OCI-LY7 (cell line): ENCODE data around the gene MPC1L. TPM values are rescaled to one million over a fixed set of nuclear protein-coding genes. Genes with fewer than 3 reads are reported as not detected.

Source experiments
- BruUV-seq: library from RNA; stranded (reverse); fragments of 400-500 nt; replicated peaks from 2 replicates; lab custom pipeline; 2021; lab: Mats Ljungman, UMichigan
- CTCF ChIA-PET: fragments of 300-600 bp; sonication (Branson Sonifier 250); formaldehyde crosslinking; loops from one replicate; lab custom pipeline; 2022; ENCODE audit warnings: antibody characterized with exemption; ENCODE audit not compliant: unreplicated experiment; lab: Charles Lee
- POLR2A ChIA-PET: fragments of 300-600 bp; sonication (Branson Sonifier 250); formaldehyde crosslinking; loops from one replicate; lab custom pipeline; 2022; ENCODE audit warnings: antibody characterized with exemption; lab: Charles Lee
- DNase-seq: peaks from one replicate; pipeline ENCODE4 v3.0.0-alpha.2; 2015; ENCODE audit warnings: low spot score
- H2AFZ ChIP-seq: fragments of 200-600 bp; sonication (generic), shearing (Covaris generic); 2 replicates; pipeline ENCODE4 v1.6.1; 2014; ENCODE audit warnings: mild to moderate bottlenecking, antibody characterized with exemption, low read length, moderate library complexity
- H3K27ac ChIP-seq: fragments of 200-600 bp; sonication (generic); 2 replicates; pipeline ENCODE4 v1.5.1; 2014; ENCODE audit warnings: mixed run types, low read depth, mild to moderate bottlenecking, moderate library complexity, low read length, inconsistent platforms; ENCODE audit not compliant: poor library complexity, severe bottlenecking
- H3K36me3 ChIP-seq: fragments of 200-600 bp; sonication (generic); 2 replicates; pipeline ENCODE4 v1.6.1; 2014; ENCODE audit warnings: mild to moderate bottlenecking, antibody characterized with exemption, low read length, moderate library complexity, mixed read lengths; ENCODE audit not compliant: insufficient read depth
- H3K4me1 ChIP-seq: fragments of 200-600 bp; sonication (generic); 2 replicates; pipeline ENCODE4 v1.5.1; 2014; ENCODE audit warnings: mild to moderate bottlenecking, low read length; ENCODE audit not compliant: insufficient read depth, poor library complexity, severe bottlenecking
- H3K4me2 ChIP-seq: fragments of 200-600 bp; sonication (generic); 2 replicates; pipeline ENCODE4 v1.6.1; 2014; ENCODE audit warnings: mild to moderate bottlenecking, low read length
- H3K4me3 ChIP-seq: fragments of 200-600 bp; sonication (generic); 2 replicates; pipeline ENCODE4 v1.5.1; 2014; ENCODE audit warnings: mild to moderate bottlenecking, low read depth, low read length; ENCODE audit not compliant: poor library complexity, severe bottlenecking
- H3K79me2 ChIP-seq: fragments of 200-600 bp; sonication (generic); 2 replicates; pipeline ENCODE4 v1.6.1; 2016; ENCODE audit warnings: low read depth, mild to moderate bottlenecking, low read length, moderate library complexity, mixed read lengths; ENCODE audit not compliant: insufficient read depth
- H3K9me2 ChIP-seq: fragments of 200-600 bp; sonication (generic); 2 replicates; pipeline ENCODE4 v1.6.1; 2016; ENCODE audit warnings: mild to moderate bottlenecking, low read length, mixed read lengths; ENCODE audit not compliant: insufficient read depth
- H3K9me3 ChIP-seq: fragments of 200-600 bp; sonication (generic); 2 replicates; pipeline ENCODE4 v1.6.1; 2014; ENCODE audit warnings: mild to moderate bottlenecking, mixed run types, low read length, mixed read lengths
- H4K20me1 ChIP-seq: fragments of 200-600 bp; sonication (generic); 2 replicates; pipeline ENCODE4 v1.6.1; 2014; ENCODE audit warnings: mild to moderate bottlenecking, antibody characterized with exemption, low read length, moderate library complexity, mixed read lengths; ENCODE audit not compliant: insufficient read depth
- CTCF ChIP-seq: fragments of 200-600 bp; sonication (generic); conservative IDR thresholded peaks from 2 replicates; pipeline ENCODE4 v1.5.1; 2014; ENCODE audit warnings: mild to moderate bottlenecking, antibody characterized with exemption, low read length, moderate library complexity, mixed read lengths
- EZH2phosphoT487 ChIP-seq: fragments of 200-600 bp; sonication (generic); IDR thresholded peaks from 2 replicates; pipeline ENCODE4 v1.6.1; 2018; ENCODE audit warnings: low read depth, borderline replicate concordance, mild to moderate bottlenecking, mixed run types, antibody characterized with exemption, low read length, moderate library complexity, mixed read lengths
- intact Hi-C: fragments of 100-400 bp; cut with micrococcal nuclease; formaldehyde crosslinking; loops from one replicate; pipeline ENCODE4 v1.10.0; 2022; ENCODE audit not compliant: unreplicated experiment
- total RNA-seq, 2 experiments: library from RNA; depleted of rRNA in 1 of 2; stranded (reverse); fragments of >200 nt in 1 of 2; shearing (Covaris generic) in 1 of 2; gene quantifications; 2 replicates each; pipeline ENCODE4 v1.2.3, GENCODE V29; 2014 to 2022

MPC1L gene
- total RNA-seq, 2 experiments from 2014 or later = not detected

- no peak overlapping the region for H2AFZ ChIP-seq
- H3K4me3 ChIP-seq = no peak overlapping the region
- H4K20me1 ChIP-seq = peaks cover 1% of the 10 kb centered on the region; the same call in 1 of the 2 replicates
- TF ChIP-seq CTCF (no peak), EZH2phosphoT487 (no peak)
- peaks cover 3% of the 10 kb centered on the region for H3K4me1 ChIP-seq
- BruUV-seq = no TSS peak
- intact Hi-C loops = no loop called here
- no peaks in the 10 kb centered on the region for H3K36me3 ChIP-seq
- no peaks in the 10 kb centered on the region for H3K9me3 ChIP-seq
- DNase-seq = no peak
- H3K4me2 ChIP-seq = no peak overlapping the region
- ChIA-PET CTCF (no interaction called here), POLR2A (interaction anchor here (0.6 kb wide), 2 partner anchors 862 to 1680 kb away, joined by 3 to 4 read pairs; no protein-coding TSS in a partner anchor)
- H3K9me2 ChIP-seq = no peaks in the 10 kb centered on the region
- peaks cover 1% of the 10 kb centered on the region; the same call in 1 of the 2 replicates for H3K79me2 ChIP-seq
- H3K27ac ChIP-seq = no peak overlapping the region
Observed at GRCh38 chrX:40576291-40576690, 46.9 kb upstream of the MPC1L start.

GRCh38 chrX:40578039-40578695 is 45.1 kb upstream of the MPC1L start:
- H3K36me3 ChIP-seq = no peaks in the 10 kb centered on the region
- peaks cover 20% of the 10 kb centered on the region; the same call in 1 of the 2 replicates for H3K79me2 ChIP-seq
- DNase-seq = no peak
- intact Hi-C loops = no loop called here
- peaks cover 11% of the 10 kb centered on the region for H3K4me1 ChIP-seq
- no peak overlapping the region for H3K4me3 ChIP-seq
- H4K20me1 ChIP-seq = peaks cover 8% of the 10 kb centered on the region
- ChIA-PET POLR2A (interaction anchor here (0.6 to 0.7 kb wide), 2 partner anchors 762 to 1076 kb away, joined by 5 to 8 read pairs; no protein-coding TSS in a partner anchor), CTCF (no interaction called here)
- H3K9me2 ChIP-seq = no peaks in the 10 kb centered on the region
- no TSS peak for BruUV-seq
- H3K9me3 ChIP-seq = no peaks in the 10 kb centered on the region
- H2AFZ ChIP-seq = no peak overlapping the region
- no peak for TF ChIP-seq CTCF
- no peak for TF ChIP-seq EZH2phosphoT487
- H3K27ac ChIP-seq = no peak overlapping the region
- no peak overlapping the region for H3K4me2 ChIP-seq

- TF ChIP-seq EZH2phosphoT487 (no peak), CTCF (no peak)
- no peak for DNase-seq
- Histone ChIP-seq H3K36me3 (no peaks in the 10 kb centered on the region), H2AFZ (no peak overlapping the region; the same call in 1 of the 2 replicates), H3K27ac (no peak overlapping the region), H4K20me1 (peaks cover 8% of the 10 kb centered on the region), H3K9me2 (no peaks in the 10 kb centered on the region), H3K9me3 (no peaks in the 10 kb centered on the region), H3K4me2 (no peak overlapping the region), H3K79me2 (peaks cover 24% of the 10 kb centered on the region; the same call in 1 of the 2 replicates), H3K4me3 (no peak overlapping the region), H3K4me1 (peaks cover 11% of the 10 kb centered on the region)
- ChIA-PET POLR2A (no interaction called here), CTCF (no interaction called here)
- BruUV-seq = no TSS peak
- intact Hi-C loops = no loop called here
Observed at GRCh38 chrX:40579141-40579540, 44.1 kb upstream of the MPC1L start.
